Sigmoid colon (tissue), 4 donors: Measurements from ENCODE around the gene JAM3.

Experiments
- EP300 ChIP-seq, 4 donors: sonication (generic); formaldehyde crosslinking; IDR thresholded peaks; one replicate each; pipeline ENCODE4 v1.6.1; 2017; ENCODE audit warnings: antibody characterized with exemption in 4 of 4
- POLR2A ChIP-seq, 2 donors: fragments of 450-650 bp; IDR thresholded peaks; one replicate each; pipeline ENCODE4 v1.6.1; 2016; ENCODE audit warnings: antibody characterized with exemption in 2 of 2, mild to moderate bottlenecking in 2 of 2, moderate library complexity in 2 of 2
- POLR2AphosphoS5 ChIP-seq, 4 donors: sonication (generic); formaldehyde crosslinking; IDR thresholded peaks; one replicate each; pipeline ENCODE4 v1.6.1; 2017; ENCODE audit warnings: antibody characterized with exemption in 4 of 4
- TF ChIP-seq, protein P1 (sequence below), 4 experiments: fragments of 450-650 bp in 3 of 4; fragments of 200-600 bp in 1 of 4; IDR thresholded peaks; one replicate each; pipeline ENCODE4 v1.5.1; 2016 to 2019; ENCODE audit warnings: antibody characterized with exemption in 4 of 4, mild to moderate bottlenecking in 3 of 4, moderate library complexity in 2 of 4

DNA sequence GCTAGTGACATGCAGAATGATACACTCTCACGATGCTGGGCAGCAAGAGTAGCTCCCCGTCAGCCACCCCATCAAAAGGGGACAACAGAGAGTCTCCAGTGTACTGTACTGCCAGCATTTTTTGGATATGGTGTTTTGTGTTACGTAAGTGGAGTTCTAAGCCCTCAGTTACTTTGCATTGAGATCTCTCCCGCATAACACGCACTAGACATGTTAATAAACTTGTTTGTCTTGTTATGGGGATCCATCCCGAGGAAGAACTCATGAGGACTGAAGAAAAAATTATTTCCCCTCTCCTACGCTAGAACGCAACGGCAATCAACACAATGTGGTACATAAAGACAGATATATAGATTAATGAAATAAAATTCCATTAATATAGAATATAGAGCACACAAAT, 130.7 kb downstream of the JAM3 start:
- TF ChIP-seq, protein P1, sequence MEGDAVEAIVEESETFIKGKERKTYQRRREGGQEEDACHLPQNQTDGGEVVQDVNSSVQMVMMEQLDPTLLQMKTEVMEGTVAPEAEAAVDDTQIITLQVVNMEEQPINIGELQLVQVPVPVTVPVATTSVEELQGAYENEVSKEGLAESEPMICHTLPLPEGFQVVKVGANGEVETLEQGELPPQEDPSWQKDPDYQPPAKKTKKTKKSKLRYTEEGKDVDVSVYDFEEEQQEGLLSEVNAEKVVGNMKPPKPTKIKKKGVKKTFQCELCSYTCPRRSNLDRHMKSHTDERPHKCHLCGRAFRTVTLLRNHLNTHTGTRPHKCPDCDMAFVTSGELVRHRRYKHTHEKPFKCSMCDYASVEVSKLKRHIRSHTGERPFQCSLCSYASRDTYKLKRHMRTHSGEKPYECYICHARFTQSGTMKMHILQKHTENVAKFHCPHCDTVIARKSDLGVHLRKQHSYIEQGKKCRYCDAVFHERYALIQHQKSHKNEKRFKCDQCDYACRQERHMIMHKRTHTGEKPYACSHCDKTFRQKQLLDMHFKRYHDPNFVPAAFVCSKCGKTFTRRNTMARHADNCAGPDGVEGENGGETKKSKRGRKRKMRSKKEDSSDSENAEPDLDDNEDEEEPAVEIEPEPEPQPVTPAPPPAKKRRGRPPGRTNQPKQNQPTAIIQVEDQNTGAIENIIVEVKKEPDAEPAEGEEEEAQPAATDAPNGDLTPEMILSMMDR (IDR thresholded peaks at IDR 0.05): no peak
- TF ChIP-seq POLR2AphosphoS5 (IDR thresholded peaks at IDR 0.05) (no peak), POLR2A (IDR thresholded peaks at IDR 0.05) (no peak), EP300 (IDR thresholded peaks at IDR 0.05) (no peak)
